Heart right ventricle (tissue), 16 donors: Measurements from ENCODE around the gene CD40. TPM values are rescaled to one million over a fixed set of nuclear protein-coding genes. Genes with fewer than 3 reads are reported as not detected.

ENCODE experiments used
- ATAC-seq, 8 donors: fragments of 200-7000 bp; cut with Tn5 transposase; one replicate each; pipeline ENCODE4 v1.9.1; 2020; ENCODE audit warnings: mild to moderate bottlenecking in 8 of 8, moderate library complexity in 8 of 8, moderate number of reproducible peaks in 1 of 8
- DNase-seq, 2 donors: peaks; one replicate each; pipeline ENCODE4 v3.0.0-alpha.2; 2020
- H3K27ac ChIP-seq, 10 donors: fragments of 200-600 bp; sonication (generic) in 2 of 10; one replicate each; pipeline versions ENCODE4 v1.5.0 to v1.8.0; 2020 to 2022; ENCODE audit warnings: mild to moderate bottlenecking in 3 of 10
- H3K27me3 ChIP-seq, 7 donors: fragments of 200-600 bp; one replicate each; pipeline ENCODE4 v1.8.0; 2021 to 2022; ENCODE audit warnings: mild to moderate bottlenecking in 2 of 7
- H3K36me3 ChIP-seq, 9 donors: fragments of 200-600 bp; sonication (generic) in 1 of 9; one replicate each; pipeline versions ENCODE4 v1.5.0 to v1.8.0; 2020 to 2022; ENCODE audit warnings: mild to moderate bottlenecking in 2 of 9
- H3K4me1 ChIP-seq, 9 donors: fragments of 200-600 bp; sonication (generic) in 1 of 9; one replicate each; pipeline versions ENCODE4 v1.5.0 to v1.8.0; 2020 to 2022; ENCODE audit warnings: mild to moderate bottlenecking in 4 of 9
- H3K4me3 ChIP-seq, 10 donors: fragments of 200-600 bp; sonication (generic) in 2 of 10; one replicate each; pipeline versions ENCODE4 v1.5.0 to v1.8.0; 2020 to 2022; ENCODE audit warnings: mild to moderate bottlenecking in 7 of 10, moderate library complexity in 2 of 10
- H3K9me3 ChIP-seq, 11 donors: fragments of 200-600 bp in 10 of 11; sonication (generic) in 2 of 11; one replicate each; pipeline versions ENCODE4 v1.5.0 to v1.8.0; 2013 to 2022; ENCODE audit warnings: mild to moderate bottlenecking in 2 of 11, control low read depth in 1 of 11, moderate library complexity in 1 of 11
- CTCF ChIP-seq, 9 donors: fragments of 200-600 bp; sonication (generic) in 2 of 9; IDR thresholded peaks; one replicate each; pipeline versions ENCODE4 v1.5.0 to v1.8.0; 2021 to 2022; ENCODE audit warnings: antibody characterized with exemption in 9 of 9, mild to moderate bottlenecking in 5 of 9, moderate library complexity in 1 of 9
- WGBS, 2 donors: extraction: QIAGEN DNeasy Blood & Tissue Kit; methylation state at CpG; one replicate each; pipeline ENCODE4 v1.1.7; 2013; ENCODE audit warnings: inconsistent platforms in 1 of 2; 5-methylcytosine and 5-hydroxymethylcytosine counted together
- intact Hi-C, 10 donors: fragments of 100-400 bp; cut with DNase I; formaldehyde crosslinking; loops; one replicate each; pipeline versions ENCODE4 v1.11.1 to v1.14.2; 2022
- polyA plus RNA-seq, 2 donors: library from polyadenylated mRNA; stranded (reverse); fragments of 200-250 nt; gene quantifications; one replicate each; pipeline ENCODE4 v1.2.3, GENCODE V29; 2013
- total RNA-seq, 10 donors: library from RNA; stranded (reverse); fragmentation: NEBNext Ultra II Directional in 3 of 10; extraction: Animal tissue kit (Norgen Biotek cat#: 25700) in 3 of 10; gene quantifications; one replicate each; pipeline versions ENCODE4 v1.2.1 to v1.2.4, GENCODE V29; 2021 to 2023
- donor health status: Arrhythmogenic right ventricular cardiomyopathy.
- donor health status: ischemic (EF 13 %, LVEDD 7.1; RV severe dilation, severe dysfunction).
- donor health status: healthy with polysubstance abuse.
- donor health status: DM: no; HTN: yes; CAD: no.
- donor health status: DM: no; HTN: no; CAD: no.
- donor health status: ischemic (EF 25% LVEDD 6.9; RV normal size, moderate dysfunction).
- donor health status: ischemic (EF 25% LVEDD 5.7; RV mildly dilated, moderate dysfunction).
- donor health status: healthy.
- donor health status: DM: yes; HTN: yes; CAD: no.
- donor health status: Ischemic cardiomyopathy.
- donor health status: ischemic (EF 35%, LVEDD 5.7; RV mildly dilated, moderate dysfunction).
- donor health status: nonischemic (EF 11% LVEDD 7.7; RV severe dilation, severe dysfunction).
- donor health status: DM: yes; HTN: yes; CAD: no.
- donor health status: PGD.
- donor health status: ischemic (EF 29% LVEDD 5.4; RV normal size, mild dysfunction).
- donor health status: nonischemic (EF 23%, LVEDD 6.1; RV moderate dilation, normal function).

The CD40 gene
- total and polyA plus RNA-seq, 12 donors, result 2.6 to 25.0 (median 7.2) TPM

GRCh38 chr20:46151936-46152335 lies 33.8 kb downstream of the CD40 start:
- WGBS, 2 donors, result 68 to 74% methylated on average over 7 of the region's 7 CpGs
- H3K27ac ChIP-seq, result no peak overlapping the region
- no peaks in the 10 kb centered on the region for H3K4me1 ChIP-seq
- DNase-seq, result no peak
- intact Hi-C loops, result no loop called here
- peak in 5 of 9 donors; percentile 10 to 33 (median 16) for TF ChIP-seq CTCF (IDR thresholded peaks at IDR 0.05)
- no peak overlapping the region for H3K4me3 ChIP-seq
- H3K27me3 ChIP-seq, result peaks cover 0 to 65% (median 47%) of the 10 kb centered on the region in 7 donors
- H3K36me3 ChIP-seq, result no peaks in the 10 kb centered on the region
- ATAC-seq, result no peak
- no peaks in the 10 kb centered on the region for H3K9me3 ChIP-seq

- Histone ChIP-seq H3K27me3 (peaks cover 0 to 74% (median 55%) of the 10 kb centered on the region in 7 donors), H3K4me1 (no peaks in the 10 kb centered on the region)
- intact Hi-C loops, result no loop called here
Observed at GRCh38 chr20:46152824-46153586, 34.9 kb downstream of the CD40 start.

GRCh38 chr20:46154305-46154704 lies 36.2 kb downstream of the CD40 start:
- H3K36me3 ChIP-seq, result no peaks in the 10 kb centered on the region
- no peaks in the 10 kb centered on the region for H3K9me3 ChIP-seq
- intact Hi-C loops, result no loop called here
- no peaks in the 10 kb centered on the region for H3K4me1 ChIP-seq
- H3K27me3 ChIP-seq, result peaks cover 0 to 79% (median 61%) of the 10 kb centered on the region in 7 donors
- no peak overlapping the region for H3K27ac ChIP-seq
- no peak for DNase-seq
- no peak overlapping the region for H3K4me3 ChIP-seq
- 74 to 87% methylated on average over 5 of the region's 5 CpGs for WGBS, 2 donors
- ATAC-seq, result no peak
- TF ChIP-seq CTCF (IDR thresholded peaks at IDR 0.05), result no peak

More at GRCh38 chr20:46152824-46153586, 34.9 kb downstream of the CD40 start:
- no peak for TF ChIP-seq CTCF (IDR thresholded peaks at IDR 0.05)
- WGBS, 2 donors, result 54 to 70% methylated on average over 33 of the region's 33 CpGs
- no peak for ATAC-seq
- no peak for DNase-seq
- Histone ChIP-seq H3K36me3 (no peaks in the 10 kb centered on the region), H3K4me3 (no peak overlapping the region), H3K27ac (no peak overlapping the region), H3K9me3 (no peaks in the 10 kb centered on the region)

- Histone ChIP-seq H3K4me1 (no peaks in the 10 kb centered on the region), H3K9me3 (no peaks in the 10 kb centered on the region), H3K27ac (no peak overlapping the region), H3K27me3 (peaks cover 0 to 83% (median 61%) of the 10 kb centered on the region in 7 donors), H3K36me3 (no peaks in the 10 kb centered on the region), H3K4me3 (no peak overlapping the region)
- intact Hi-C loops, result no loop called here
- ATAC-seq, result no peak
- TF ChIP-seq CTCF (IDR thresholded peaks at IDR 0.05), result no peak
- no peak for DNase-seq
- 66 to 74% methylated on average over 2 of the region's 2 CpGs for WGBS, 2 donors
Observed at GRCh38 chr20:46154796-46155195, 36.7 kb downstream of the CD40 start.
